GM18868 (cell line): ENCODE results near the gene FBXW12.
"Not testable (repeated sequence)": the region's sequence is repeated elsewhere in the genome, so short reads cannot be mapped to it uniquely, and the experiment has no call there.

ENCODE experiments used
- ATAC-seq: cut with Tn5 transposase; IDR thresholded peaks from one replicate; pipeline ENCODE4 v1.9.1; 2021; ENCODE audit warnings: mild to moderate bottlenecking, moderate library complexity; ENCODE audit not compliant: unreplicated experiment

FBXW12 gene, protein sequence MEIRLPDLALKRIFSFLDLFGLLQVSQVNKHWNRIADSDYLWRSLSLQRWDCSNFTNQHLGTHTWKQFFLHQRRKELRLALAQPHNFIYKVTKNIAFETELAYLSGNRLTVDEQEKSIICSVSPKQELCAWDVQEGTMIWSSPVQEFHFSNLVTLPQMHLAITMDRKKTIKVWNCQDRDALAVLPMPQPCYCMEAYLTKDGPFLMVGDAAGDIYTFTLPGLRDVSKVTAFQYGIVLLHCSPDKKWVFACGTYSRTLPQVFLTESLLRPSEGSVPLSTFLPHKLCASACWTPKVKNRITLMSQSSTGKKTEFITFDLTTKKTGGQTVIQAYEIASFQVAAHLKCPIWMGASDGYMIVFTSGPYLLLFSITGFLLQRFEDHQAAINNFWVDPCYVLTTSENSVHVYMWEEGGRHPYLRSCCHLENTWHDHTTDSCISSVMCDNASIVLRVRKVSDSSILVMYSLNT

DNA sequence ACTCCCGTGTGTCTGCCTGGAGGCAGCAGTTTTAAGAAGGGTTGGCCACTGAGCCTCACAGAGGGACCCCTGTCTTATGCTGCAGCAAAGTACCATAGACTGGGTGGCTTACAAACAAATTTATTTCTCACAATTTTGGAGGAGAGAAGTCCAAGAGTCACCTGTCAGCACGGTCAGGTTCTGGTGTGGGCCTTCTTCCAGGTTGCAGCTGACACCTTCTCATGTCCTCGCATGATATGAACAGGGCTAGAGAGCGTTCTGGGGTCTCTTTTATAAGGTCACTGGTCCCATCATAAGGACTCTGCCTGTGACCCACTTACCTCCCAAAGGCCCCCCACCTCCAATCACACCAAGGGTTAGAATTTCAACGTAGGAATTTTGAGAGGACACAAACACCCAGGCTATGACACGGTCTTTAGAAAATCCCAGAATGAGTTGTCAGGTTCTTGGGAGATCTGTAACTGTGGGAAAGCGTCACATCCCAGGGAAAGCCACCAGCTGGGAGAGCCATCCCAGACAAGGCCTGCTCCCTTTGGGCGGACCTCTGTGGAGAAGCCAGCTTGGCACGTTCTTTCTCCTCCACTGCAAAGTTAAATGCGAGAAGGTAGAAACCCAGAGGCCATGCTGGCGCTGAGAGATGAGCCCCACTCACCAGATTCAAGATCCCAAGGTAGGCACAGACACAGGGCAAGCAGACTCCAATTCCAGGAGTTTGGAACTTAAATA, at the start of gene FBXW12:
Gene FBXW12, plus strand, starts transcription at position 569 of the 726 bp plus-strand sequence. CDS start 549 bp downstream, outside the sequence.
- no peak for ATAC-seq

DNA sequence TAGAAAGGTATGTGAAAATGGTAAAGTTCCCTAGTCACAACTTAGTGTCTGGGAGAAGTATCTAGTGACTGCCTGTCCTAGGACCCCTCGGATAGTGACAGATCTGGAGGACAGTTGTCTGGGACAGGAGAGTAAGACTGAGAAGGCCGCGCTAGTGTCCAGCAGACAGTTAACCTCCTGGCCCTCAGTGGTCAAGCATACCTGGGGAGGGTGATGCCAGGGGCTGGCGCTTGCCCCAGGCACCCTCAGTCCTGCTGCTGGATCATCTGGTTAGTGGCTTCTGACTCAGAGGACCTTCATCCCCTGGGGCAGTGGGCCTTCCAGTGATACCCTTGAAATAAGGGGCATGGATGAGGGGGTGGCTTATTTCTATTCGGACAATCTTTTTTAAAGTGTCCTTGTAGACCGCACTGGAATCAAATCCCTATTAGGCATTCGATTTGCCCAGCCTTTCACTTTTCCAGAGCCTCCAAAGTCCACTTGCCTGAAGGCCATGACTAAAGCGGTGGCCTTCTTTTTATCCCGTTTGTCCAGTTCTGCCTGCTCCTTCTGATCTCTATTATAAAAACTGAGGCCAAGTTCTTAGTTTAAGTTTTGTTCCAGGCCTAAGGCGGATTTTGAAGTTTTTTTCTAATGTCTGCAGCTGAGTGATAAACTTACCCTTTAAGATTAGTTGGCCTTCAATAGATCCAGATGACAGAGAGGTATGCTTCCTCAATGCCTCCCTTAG, 40.1 kb upstream of the FBXW12 start:
- ATAC-seq: not testable (repeated sequence)

DNA sequence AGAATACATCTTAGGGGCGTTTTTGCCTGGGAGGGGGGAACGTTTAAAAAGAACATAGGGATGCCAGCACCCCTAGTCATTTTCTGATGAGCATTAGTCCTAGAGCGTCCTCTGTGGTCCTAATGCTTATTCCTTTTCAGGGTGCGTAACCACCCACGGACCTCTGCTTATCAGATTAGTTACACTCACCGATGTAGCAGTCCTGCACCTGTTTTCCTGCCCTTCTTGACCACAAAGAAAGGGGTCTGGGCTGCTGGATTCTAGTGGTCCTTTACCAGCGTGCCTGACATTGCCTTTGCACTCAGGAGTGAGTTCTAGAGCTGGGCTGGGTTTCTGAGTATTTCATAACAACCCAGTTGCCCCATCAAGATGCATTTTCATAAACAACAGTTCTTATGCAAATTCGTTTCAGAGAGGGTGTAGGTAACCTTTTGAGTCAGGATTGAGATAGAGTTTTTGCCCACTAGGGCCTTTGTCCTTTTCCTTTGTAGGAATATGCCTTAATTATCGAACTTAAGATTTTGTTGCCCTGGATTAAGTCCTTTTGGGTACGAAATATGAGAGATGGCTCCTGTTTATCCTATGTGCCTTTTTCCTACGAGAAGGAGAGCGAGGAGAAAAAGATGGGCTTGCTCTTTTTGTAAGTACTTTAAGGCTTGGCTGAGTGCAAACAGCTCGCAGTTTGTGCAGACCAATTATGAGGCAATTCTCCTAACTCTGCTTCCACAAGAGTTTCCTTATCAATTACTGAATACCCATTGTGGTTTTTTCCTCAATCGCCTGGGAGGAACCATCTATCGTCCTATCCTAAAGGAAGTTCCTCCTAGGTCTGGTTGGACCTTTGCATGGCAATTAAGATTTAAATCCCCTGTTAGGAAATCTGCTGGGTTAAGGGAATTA, 38.4 kb upstream of the FBXW12 start, which contains the start of gene SPINK8:
Gene SPINK8, minus strand, starts transcription at position 316 of the 900 bp plus-strand sequence. CDS start 5,320 bp downstream, outside the sequence.
- ATAC-seq: not testable (repeated sequence)

DNA sequence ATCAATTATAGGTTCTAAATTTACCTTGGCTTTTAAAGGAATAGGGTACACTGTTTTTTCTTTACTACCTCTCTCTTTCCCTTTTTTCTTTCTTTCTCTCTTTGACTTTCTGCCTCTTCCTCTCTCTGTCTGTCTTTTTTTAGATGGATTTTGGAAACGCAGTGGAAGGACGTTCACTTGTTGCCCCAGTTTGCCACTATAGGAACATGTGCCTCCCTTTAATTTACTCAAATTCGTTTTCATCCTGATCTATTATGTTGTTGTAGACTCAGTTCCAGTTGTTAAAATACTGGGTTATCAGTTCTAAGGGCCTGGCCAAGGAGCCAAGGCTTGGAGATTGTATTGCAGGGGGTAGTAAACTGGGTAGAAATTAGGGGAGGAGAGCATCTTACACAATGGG, 37.4 kb upstream of the FBXW12 start:
- ATAC-seq: no peak

DNA sequence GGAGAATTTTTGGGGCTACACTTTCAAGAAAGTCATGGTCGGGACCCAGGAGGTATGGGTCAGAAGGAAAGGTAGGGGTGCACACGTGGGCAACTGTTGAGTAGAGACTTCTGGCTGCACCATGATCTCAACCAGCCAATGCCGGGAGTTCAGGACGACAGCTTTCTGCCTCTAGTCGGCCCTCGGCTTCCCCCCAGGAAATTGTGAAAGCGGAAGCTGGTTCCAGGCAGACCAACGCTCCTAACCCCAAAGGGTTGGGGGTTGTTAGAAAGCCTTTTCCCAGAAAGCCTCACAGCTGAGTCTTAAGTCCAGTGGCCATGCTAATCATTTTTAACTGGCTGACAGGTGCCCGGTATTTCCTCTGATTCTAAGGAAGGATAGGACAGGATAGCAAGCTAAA, 36.7 kb upstream of the FBXW12 start:
- ATAC-seq: not testable (repeated sequence)

DNA sequence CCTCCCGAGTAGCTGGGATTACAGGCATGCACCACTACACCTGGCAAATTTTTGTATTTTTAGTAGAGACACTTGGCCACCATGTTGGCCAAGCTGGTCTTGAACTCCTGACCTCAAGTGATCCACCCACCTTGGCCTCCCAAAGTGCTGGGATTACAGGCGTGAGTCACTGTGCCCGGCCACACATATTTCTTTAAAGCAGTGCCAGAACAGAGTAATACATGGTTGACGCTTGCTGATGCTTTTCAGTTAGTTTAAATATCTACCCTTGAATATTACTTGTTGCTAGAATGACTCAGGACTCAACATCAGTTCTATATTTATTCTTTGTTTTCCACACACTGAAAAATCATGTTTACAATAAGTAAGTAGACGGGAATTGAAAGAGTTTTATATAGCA, 34.5 kb upstream of the FBXW12 start:
- not testable (repeated sequence) for ATAC-seq

DNA sequence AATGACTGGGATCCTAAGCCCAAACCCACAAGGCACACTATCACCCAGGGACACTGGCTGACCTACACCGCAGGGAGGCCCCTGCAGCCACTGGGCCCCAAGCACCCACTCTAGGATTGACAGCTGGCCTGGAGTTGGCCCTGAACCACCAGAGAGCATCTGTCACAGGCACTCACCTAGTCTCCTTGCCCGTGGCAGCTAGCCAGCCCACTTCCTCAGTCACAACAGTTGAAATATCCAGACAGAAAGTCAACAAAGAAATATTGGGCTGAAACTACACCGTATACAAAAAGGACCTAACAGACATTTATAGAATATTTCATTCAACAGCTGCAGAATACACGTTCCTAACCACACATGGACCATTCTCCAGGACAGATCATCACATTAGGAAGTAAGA, 33.4 kb upstream of the FBXW12 start:
- ATAC-seq: no peak

DNA sequence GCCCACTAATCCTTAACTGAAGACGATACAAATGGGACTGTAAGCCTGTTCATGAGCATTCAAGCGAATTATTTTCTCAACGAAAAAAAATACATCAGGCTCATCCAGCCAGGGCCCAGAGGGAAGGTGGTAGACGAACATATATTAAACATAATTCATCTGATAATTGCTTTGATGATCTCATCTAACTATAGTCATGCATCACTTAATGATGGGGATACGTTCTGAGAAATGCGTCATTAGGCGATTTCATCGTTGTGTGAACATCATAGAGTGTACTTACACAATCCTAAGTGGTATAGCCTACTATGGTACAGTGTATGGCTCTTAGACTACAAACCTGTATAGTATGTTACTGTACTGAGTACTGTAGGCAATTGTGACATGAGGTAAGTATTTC, 28.6 kb upstream of the FBXW12 start:
- no peak for ATAC-seq

DNA sequence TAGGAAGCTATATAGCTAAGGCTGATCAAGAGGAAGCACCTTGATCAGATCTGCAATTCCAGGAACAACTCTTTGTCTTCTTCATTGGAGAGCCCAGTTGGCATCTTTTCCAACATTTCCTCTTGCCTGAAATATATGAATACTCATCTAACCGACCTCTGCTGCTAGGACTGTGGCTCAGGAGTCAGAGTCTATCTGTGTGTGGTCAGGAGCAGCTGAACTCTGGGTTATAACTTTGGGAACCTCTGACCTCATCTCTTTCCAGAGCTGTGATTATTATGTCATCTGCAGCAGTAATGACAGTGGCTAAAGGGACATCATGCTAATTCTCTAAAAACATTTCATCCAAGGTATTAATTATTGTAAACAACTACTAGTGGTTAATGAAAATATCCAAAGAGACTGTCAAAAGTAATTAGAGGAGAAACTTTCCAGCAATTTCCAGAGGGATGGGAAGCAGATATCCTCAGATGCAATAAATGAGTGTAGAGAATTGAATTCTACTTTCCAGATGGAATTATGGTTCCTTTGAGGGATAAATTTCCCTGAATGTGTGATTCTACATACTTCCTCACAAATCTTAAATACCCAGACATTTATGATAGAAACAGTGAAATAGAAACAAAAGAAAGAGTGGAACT, 27.0 kb upstream of the FBXW12 start:
- ATAC-seq: no peak

DNA sequence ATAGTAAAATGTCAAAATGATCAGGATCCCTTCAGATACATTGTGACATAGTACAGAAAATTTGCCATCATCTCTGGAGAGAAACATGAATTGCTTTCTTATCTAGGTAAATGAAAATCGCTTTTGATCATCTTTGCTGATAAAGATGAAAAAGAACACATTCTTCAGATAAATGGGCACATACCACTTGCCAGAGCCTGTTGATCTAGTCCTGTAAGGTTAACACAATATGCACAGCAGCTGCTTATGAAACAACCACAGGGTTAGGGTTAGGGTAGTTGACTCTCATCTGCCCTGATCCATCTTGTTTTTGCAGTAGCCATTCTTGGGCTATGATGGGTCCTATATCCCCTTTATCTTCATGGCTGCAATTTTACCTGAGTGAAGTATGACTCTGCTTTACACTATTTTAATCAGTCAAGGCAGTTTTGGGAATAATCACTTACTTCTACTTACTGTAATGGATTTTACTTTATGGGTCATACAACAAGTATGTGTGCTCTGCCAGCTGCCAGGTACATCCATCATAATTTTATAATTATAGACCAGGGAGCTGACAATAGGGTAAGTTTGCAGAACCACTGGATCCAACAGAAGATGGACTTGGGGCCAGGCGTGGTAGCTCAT, 26.0 kb upstream of the FBXW12 start:
- ATAC-seq: no peak

DNA sequence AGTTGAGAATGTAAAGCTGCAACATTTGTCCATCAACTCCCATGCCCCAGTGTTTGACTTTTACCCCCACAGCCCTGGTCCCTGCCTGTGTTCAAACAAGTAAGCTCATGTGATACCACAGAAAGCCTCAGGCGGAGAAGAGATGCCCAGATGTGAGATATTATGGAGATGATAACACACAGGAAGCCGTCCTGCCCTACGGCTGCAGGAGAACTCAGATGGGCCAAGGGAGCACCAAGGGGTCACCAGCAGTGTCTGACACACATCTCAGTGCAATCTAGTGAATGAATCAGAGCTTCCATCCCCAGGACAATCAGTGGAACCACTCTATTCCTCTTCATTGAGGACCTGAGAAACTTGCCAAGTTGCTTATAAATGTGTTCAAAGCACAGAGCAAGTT, 24.5 kb upstream of the FBXW12 start:
- ATAC-seq: no peak

DNA sequence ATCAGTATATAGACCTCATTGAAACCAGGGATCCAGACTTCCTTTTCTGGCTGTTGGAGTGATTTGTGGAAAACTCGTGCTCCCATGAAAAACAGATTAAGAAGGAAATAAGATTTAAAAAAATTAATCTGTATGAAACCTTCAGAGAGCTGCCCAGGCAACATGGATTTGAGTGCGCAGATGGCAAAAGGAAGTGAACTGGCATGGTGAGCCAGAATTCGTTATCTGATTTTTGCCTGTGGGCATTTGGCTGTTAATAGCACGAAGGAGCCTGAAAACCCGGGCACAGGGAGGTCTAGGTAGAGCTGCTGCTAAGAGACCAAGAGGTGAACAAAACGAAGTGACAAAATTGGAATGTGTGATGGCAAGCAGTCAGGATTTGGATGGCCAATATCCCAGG, 19.5 kb upstream of the FBXW12 start:
- no peak for ATAC-seq

DNA sequence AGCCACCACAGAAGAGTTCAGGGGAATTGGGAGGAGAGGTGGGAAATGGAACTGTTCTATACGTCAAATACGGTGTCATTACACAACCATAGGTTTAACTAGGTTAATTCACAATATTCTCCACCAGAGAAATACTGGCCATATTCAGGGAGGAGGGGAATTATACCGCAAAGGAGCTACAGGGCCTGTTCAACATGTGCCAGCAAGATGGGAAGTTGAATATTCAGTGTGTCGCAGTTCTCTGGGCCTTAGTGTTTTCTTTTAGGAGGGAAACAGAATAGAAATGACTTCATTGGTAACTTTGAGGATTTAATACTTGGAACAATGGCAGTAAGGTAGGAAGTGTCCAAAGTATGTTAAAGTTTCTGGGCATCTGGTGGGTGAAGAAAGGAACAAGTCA, 18.0 kb upstream of the FBXW12 start:
- no peak for ATAC-seq

DNA sequence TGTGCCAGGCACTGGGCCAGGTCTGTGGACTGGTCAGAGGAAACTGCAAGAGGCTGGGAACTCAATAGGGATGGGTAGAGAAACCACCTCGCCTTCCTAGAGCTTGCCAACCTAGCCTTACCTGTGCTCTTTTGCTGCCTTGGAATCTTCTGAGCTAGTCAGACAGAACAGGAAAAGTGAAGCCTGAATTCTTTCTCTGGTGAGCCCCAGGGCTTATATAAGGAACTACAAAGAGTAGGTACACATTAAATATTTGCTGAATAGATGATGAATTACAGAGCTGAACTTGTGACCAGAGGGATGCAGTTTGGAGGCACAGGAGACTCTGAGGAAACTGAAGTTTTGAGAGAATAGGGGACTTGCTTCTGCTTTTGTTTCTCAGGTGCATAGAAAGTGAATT, 15.6 kb upstream of the FBXW12 start:
- no peak for ATAC-seq

DNA sequence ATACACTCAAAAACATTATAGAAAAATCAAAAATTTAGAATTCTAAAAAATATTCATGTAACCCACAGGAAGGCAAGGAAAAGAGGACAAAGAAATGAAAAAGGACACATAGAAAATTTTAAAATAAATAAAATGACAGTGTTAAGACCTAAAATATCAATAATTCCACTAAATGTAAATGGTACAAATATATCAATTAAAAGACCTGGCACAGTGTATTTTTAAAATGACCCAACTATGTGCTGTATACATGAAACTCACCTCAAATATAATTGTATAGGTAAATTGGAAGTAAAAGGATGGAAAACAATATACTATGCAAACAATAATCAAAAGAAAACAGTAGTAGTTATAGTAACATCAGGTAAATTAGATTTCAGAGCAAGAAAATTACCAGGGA, 10.1 kb upstream of the FBXW12 start:
- no peak for ATAC-seq

DNA sequence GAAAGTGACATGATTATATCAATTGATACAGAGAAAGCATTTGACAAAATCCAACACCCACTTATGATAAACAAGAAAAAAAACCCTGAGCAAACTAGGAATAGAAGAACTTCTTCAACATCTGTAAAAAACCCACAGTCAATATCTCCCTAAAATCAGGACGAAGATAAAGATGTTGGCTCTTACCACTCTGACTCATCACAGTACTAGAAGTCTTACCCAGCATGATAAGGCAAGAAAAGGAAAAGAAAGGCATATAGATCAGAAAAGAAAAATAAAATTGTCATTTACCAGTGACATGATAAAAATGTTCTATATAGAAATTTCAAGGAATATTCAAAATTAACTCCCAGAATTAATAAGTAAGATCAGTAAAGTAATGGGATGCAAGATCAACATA, 7.2 kb upstream of the FBXW12 start:
- ATAC-seq: no peak

DNA sequence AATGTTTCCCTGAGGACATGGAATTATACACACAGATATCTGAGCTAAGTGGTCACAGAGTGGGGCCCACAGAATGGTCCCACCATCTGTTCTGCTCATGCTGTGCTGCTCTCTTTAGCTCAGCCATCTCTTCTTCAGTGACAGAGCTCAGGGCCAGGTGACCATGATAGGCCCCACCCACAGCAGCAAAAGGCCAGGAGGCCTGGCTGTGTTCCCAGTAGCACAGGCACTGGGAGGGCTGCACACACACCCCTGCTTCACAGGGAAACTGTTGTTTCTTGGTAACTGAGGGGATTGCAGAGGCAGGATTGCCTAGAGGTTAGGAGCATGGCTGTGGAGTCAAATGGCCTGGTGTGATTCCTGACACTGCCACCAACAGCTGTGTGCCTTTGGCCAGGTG, 4.8 kb upstream of the FBXW12 start:
- no peak for ATAC-seq

DNA sequence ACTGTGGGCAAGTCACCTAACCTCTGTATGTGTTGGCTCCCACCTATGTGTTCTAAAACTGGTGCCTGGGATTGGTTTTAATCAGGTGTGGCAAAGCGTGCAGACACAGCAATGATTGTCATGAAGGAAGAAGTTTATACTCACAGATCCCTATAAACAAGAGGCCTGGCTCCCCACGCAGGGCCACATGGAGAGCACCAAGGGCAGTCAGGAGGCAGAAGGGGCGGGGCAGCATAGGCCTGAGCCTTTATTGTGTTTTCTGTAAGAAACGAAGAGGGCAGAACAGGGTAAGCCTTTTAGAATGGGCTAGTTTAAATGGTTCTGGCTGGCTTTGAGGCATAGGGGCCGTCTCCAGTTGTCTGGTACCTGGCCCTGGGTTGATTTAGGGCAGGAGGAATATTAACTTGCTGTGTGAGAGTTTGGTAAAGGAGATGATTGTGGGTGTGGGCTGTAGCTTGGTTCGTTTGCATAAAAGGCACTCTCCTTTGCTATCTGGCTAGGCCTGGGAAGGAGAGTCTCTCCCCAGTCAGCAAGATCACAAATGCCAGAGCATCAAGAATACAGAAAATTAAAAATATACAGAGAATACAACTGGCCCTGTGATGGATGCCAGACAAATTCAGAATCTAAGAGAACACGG, 2.2 kb upstream of the FBXW12 start:
- ATAC-seq: no peak

DNA sequence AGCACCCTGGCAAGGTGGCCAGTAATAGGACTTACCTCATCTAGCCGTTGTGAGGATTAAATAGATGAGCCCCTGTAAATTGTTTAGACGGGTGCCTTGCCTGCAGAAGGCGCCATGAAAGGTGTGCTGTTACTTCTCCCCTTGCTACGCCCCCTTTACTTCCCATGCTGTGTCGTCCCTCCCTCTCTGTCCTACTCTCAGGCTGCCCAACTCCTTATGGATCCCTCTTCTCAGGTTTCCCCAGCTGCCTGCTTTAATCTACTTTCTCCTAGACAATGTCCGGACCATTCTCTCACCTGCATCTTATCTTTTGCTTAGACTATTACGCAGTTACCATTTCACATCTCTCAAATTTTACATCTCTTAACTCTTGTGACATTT, 1.7 kb upstream of the FBXW12 start:
- ATAC-seq: no peak
